Omental fat pad (tissue), 4 donors: ENCODE measurements around the gene NIBAN1. TPM values are rescaled to one million over a fixed set of nuclear protein-coding genes. Genes with fewer than 3 reads are reported as not detected.

Experiments
- ATAC-seq: fragments of 150-250 bp; one replicate; pipeline ENCODE4 v1.9.1; 2016; ENCODE audit warnings: mild to moderate bottlenecking, moderate library complexity; ENCODE audit not compliant: low FRiP score
- DNase-seq: peaks from one replicate; pipeline ENCODE4 v3.0.0-alpha.2; 2019; ENCODE audit warnings: low spot score
- CTCF ChIP-seq, 3 donors: fragments of 450-650 bp; IDR thresholded peaks; one replicate each; pipeline ENCODE4 v1.5.1; 2016 to 2017; ENCODE audit warnings: antibody characterized with exemption in 3 of 3, mild to moderate bottlenecking in 3 of 3, moderate library complexity in 2 of 3
- small RNA-seq: library from RNA; depleted of rRNA; stranded (forward); fragments of <200 nt; gene quantifications from one replicate; pipeline ENCODE3, GENCODE V24; 2016
- total RNA-seq, 4 donors: library from RNA; depleted of rRNA; stranded (reverse); fragments of >200 nt; gene quantifications; one replicate each; pipeline ENCODE4 v1.1.0, GENCODE V29; 2016

NIBAN1 gene
- total RNA-seq, 4 donors from 2014 or later: 10.7 to 34.7 (median 15.8) TPM

GRCh38 chr1:184933944-184934343, 40.4 kb downstream of the NIBAN1 start:
- TF ChIP-seq CTCF (IDR thresholded peaks at IDR 0.05): no peak
- ATAC-seq: no peak

DNA sequence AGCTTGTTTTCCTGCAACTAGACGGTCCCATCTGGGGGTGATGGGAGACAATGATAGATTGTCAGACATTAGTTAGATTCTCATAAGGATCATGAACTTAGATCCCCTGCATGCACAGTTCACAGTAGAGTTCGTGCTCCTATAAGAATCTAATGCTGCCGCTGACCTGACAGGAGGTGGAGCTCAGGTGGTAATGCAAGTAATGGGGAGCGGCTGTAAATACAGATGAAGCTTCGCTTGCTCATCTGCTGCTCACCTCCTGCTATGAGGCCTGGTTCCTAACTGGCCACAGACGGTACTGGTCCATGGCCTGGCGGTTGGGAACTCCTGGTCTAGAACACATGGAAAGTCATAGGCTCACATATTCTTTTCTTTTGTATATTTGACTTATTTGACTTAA, 42.0 kb downstream of the NIBAN1 start:
- ATAC-seq (no peak), DNase-seq (no peak)
- TF ChIP-seq CTCF (IDR thresholded peaks at IDR 0.05): no peak

More at GRCh38 chr1:184933944-184934343, 40.4 kb downstream of the NIBAN1 start:
- no peak for DNase-seq

DNA sequence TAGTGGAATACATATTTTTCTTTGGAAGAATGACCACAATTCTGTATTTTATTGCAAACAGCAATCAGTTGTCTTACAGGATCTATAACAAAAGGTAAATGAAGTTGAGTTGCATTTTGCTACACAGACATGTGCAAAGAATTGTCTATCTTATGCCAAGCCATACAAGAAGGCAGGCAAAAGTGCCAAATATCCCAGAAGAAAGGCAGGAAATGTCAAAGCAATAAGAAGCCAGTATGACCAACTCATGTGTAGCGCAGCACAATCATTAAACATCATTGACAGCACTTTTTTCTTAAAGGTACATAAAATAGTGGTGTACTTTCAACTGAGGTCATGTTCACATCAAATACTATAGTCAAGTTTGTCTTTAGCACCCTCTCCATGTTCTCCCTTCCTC, 42.7 kb downstream of the NIBAN1 start:
- no peak for TF ChIP-seq CTCF (IDR thresholded peaks at IDR 0.05)
- no peak for ATAC-seq
- no peak for DNase-seq

GRCh38 chr1:184930645-184931044, 43.7 kb downstream of the NIBAN1 start:
- DNase-seq (no peak), ATAC-seq (no peak)
- no peak for TF ChIP-seq CTCF (IDR thresholded peaks at IDR 0.05)

DNA sequence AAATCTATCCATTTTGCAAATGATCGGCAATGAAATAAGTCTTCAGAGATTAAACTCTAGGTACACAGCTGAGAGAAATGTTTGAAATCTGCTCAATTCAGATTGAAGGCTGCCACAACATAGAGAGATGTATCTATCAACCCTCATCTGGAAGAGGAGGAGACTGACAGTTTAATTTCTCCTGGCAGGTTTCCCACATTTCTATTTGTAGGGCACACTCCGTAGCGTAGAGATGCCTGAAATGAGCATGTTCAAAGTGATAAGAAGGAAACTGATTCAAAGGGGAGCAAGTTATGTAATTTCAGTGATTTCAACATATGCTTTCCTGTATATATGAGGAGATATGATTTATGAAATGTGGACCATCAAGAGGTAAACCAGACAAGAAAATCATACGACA, 44.1 kb downstream of the NIBAN1 start:
- ATAC-seq (no peak), DNase-seq (no peak)
- TF ChIP-seq CTCF (IDR thresholded peaks at IDR 0.05): no peak

DNA sequence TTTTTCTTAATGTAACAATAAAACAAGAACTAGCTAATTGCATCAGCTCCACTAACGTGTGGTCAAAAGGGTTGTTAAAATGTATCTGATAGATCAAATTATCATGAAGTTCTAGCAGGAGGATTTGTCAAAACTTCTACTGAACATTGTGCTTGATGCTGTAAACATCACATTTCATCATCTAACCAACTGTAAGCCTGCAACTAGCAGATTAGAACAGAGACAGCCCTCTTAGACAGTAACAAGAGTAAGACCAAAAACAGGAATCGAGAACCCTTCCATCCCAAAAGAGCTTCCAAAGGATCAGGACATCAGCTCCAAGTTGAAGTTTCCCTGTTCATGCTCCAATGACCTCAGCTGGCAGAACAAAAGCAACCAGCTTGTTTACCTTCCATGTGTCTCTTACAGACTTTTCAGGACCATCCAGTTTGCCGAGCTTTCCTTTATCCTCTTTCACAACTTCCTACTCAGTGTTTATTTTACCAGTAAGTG, 44.6 kb downstream of the NIBAN1 start:
- DNase-seq: no peak
- no peak for ATAC-seq
- TF ChIP-seq CTCF (IDR thresholded peaks at IDR 0.05): no peak

DNA sequence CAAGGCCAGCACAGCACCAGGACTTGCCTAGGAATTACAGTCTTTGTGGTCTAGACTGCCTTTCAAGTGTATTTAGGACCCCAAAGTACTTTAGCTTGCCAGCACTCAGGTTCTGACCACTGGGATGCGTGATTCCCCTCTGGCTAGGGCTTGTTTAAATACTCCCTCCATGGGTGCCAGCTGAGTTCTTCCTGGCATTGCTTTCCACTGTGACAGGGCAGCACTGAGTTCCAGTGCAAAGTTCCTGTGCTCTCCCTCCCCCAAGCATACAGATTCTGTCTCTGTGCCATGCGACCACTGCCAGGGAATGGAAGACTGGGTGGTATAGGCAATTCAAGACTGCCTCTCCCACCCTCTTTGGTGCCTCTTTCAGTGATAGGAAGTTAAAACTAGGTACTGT, 45.9 kb downstream of the NIBAN1 start:
- ATAC-seq (no peak), DNase-seq (no peak)
- no peak for TF ChIP-seq CTCF (IDR thresholded peaks at IDR 0.05)

Small RNA genes lying within 50 kb of the gene (small RNA-seq; reads per million reads assigned to genes)
- gene RNA5SP72: not detected

Other genes starting within 250 kb of the NIBAN1 start
- gene EDEM3, start 219.7 kb downstream of the NIBAN1 start, total RNA-seq: 10 to 100 TPM; 33.5 to 72.5 (median 40.9) TPM
- gene RNF2, start 71.0 kb upstream of the NIBAN1 start, total RNA-seq: 10 to 100 TPM; 15.9 to 27.6 (median 18.3) TPM
- gene TRMT1L, start 182.4 kb upstream of the NIBAN1 start, total RNA-seq: 10 to 100 TPM in 3 of 4 donors, 1 to 10 TPM in 1; 7.2 to 15.1 (median 12.4) TPM
- gene SWT1, start 182.7 kb upstream of the NIBAN1 start, total RNA-seq: 10 to 100 TPM in 1 of 4 donors, 1 to 10 TPM in 3; 3.6 to 15.1 (median 7.3) TPM